Right renal cortex interstitium (tissue), 3 donors: Measurements from ENCODE around the gene TDRD7. TPM values are rescaled to one million over a fixed set of nuclear protein-coding genes. Genes with fewer than 3 reads are reported as not detected.

Experiments
- DNase-seq, 3 donors: peaks; one replicate each; pipeline ENCODE4 v3.0.0-alpha.2; 2013; ENCODE audit warnings: low read depth in 3 of 3, low spot score in 2 of 3
- polyA plus RNA-seq, 3 donors: library from polyadenylated mRNA; unstranded; fragments of 120-200 nt; gene quantifications; one replicate each; pipeline ENCODE4 v1.2.1, GENCODE V29; 2013; ENCODE audit not compliant: insufficient read length in 3 of 3

Gene TDRD7
- polyA plus RNA-seq, 3 donors = 7.6 to 9.1 (median 8.7) TPM

DNA sequence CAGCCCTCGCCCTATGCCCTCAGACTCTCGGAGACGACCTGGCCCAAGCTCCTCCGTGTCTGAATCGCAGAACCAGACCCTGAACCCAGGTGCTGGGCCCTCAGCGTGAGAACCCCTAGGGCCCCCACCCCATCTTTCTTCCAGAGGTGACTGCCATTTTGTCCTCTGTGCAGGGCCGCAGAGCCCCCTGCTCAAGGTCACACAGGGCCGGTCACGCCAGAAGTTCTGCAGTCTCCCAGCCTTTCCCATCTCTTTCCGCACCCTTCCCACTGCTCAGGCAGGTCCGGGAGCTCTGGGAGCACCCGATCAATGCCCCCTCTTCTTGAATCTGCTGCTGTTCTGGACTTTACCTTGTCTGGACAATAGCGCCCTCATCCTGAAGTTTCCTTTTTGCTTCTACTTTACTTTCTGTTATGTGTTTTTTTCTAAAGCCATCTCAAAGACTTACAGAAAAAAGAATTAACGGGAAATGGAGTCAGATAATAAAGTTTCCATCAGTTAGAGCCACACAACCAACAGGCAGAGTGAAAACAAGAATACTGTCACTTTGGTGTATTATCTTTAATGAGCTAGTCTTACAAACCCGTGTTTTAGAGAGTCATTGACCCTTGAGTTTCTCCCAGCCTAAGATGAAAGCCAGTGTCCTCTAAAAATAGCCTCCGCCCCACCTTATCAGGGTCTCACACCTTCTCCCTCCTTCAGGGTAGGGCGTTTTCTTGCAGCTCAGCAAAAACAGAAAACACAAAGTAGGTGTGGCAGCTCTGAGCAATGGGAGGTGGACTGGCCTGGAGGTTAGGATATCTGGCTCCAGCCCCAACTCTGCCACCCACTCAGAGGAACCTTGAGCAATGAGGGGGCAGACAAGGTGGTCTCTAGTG lies 91.3 kb downstream of the TDRD7 start:
- DNase-seq = no peak

- DNase-seq = no peak
Measured at GRCh38 chr9:97503862-97504210, 91.9 kb downstream of the TDRD7 start.

DNA sequence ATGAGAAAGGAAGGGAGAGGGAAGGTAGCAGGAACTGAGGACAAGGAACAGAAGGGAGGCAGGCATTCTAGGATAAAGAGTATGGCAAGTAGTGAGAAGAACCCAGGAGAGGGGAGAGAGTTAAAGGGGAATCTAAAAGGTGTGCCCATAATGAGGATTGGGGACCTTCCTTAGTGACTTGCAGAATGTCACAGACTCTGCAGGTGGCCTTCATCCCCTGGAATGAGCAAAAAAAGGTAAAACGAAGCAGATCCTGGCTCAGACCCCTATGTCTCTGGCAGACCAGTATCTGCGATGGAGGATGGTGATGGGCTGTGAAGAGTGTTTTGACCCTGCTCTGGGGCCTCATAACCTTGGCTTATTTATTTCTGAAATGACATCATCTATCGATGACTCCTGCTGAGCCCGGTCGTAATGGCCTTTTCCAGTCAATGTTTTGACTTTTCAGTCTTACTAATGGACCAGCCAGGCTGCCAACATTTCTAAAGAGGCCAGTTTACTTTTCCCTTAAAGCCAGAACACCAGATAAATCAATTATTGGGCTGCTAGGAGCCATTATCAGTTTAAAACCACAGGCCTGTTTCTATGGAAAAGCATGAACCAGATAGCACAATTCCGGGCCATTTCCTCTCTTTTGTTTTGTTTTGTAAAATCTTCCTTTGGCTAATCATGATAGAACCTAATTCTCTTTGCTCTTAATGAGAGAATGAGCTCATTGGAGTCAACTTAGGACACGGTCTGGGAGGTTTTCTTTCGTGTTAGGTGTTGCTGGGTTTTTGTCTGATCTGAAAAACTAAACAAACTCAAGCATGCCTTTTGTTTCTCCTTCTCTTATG lies 92.7 kb downstream of the TDRD7 start:
- no peak for DNase-seq

DNA sequence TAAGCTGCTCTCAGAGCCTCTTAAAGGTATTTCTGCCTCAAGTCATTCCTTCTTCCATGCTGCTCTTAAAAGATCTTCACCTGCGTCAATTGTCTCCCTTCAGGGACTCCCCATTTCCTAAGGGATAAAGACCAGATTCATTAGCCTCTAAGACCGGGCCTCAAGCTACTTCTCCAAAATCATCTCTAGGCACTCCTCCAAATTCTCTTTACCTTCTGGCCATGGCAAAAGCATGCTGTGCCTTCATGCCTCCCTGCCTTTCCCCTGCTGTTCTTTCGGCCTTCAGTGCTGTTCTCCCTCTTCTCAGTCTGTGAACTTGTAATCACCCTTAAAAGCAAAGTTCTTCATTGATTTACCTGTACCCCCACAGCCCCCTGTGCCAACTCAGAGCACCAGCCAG lies 93.9 kb downstream of the TDRD7 start:
- DNase-seq = no peak

GRCh38 chr9:97506306-97506705 lies 94.4 kb downstream of the TDRD7 start:
- DNase-seq = no peak

DNA sequence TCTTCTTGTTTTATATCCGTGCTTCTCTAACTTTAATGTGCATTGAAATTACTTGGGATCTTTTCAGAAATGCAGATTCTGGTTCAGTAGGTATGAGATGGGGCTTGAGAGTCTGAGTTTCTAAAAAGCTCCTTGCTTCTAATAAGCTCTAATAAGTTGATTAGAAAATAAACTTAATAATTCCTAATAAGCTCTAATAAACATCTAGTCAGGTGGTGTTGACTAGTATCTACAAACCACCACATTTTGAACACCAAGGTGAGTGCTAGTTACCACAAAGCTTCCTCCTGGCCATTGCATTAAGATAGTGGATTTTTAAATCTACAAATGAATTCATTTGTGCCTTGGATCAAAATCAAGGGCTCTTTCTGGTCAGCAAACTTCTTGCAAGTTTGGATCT lies 94.9 kb downstream of the TDRD7 start:
- DNase-seq = no peak

DNA sequence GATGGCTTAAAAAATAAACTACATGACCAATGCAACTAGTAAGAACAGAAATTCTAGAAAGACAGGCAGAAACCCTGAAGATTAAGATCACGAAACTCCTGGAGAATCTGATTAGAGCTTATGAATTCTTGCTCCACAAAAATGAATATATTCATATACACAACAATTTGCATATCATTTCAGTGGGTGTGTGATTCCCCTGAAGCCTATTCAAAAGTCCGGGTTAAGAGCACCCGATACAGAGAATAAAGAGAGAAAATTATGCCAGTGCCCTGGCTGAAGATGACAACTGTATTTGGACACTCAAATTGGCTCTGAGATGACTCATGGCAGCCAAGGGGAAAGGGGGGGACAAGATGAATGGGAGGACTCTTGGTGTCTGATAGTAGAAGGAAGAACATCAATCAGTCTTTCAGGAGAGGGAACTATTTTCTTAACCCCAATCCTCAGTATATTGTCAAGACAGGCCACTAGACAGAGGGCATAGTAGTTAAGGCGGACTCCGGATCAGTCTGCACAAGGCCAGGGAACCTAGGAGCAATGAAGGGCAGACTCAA lies 95.6 kb downstream of the TDRD7 start:
- no peak for DNase-seq

DNA sequence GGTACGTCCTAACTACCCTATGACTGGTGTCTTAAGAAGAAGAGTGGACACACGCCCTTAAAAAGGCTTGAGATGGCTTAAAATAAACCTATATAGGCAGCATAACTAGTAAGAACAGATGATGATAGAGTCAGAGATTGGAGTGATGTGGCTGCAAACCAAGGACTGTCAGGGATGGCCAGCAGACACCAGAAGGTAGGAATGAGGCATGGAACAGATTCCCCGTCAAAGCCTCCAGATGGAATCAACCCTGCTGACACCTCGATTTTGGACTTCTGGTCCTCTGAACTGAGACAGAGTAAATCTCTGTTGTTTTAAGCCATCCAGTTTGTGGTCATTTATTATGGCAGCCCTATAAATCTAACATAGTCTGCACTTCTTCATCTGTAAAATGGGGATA lies 97.0 kb downstream of the TDRD7 start:
- DNase-seq = no peak

- no peak for DNase-seq
Measured at GRCh38 chr9:97510797-97511654, 99.1 kb downstream of the TDRD7 start.

GRCh38 chr9:97511655-97512427 lies 99.9 kb downstream of the TDRD7 start:
- DNase-seq = no peak

GRCh38 chr9:97512966-97513560 lies 101.2 kb downstream of the TDRD7 start:
- no peak for DNase-seq

- DNase-seq = no peak
Measured at GRCh38 chr9:97514531-97514930, 102.6 kb downstream of the TDRD7 start.

DNA sequence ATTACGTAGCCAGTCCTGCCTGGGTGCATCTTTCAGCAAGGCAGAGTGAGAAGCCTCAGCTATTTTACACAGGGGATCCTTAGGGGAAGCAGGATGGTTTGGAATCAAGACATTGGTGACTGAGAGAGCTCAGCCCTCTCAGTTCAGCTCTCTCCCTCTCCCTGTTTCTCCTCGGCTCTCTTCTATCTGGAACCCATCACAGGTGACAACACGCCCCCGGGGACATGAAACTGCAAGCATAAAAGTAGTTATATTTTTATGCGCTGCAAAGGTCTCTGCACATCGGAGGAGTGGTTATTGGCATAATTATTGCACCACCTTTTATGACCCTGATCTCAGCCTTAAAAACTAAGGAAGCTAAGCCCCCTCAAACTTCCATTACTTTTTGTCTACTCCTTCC lies 103.8 kb downstream of the TDRD7 start:
- no peak for DNase-seq

DNA sequence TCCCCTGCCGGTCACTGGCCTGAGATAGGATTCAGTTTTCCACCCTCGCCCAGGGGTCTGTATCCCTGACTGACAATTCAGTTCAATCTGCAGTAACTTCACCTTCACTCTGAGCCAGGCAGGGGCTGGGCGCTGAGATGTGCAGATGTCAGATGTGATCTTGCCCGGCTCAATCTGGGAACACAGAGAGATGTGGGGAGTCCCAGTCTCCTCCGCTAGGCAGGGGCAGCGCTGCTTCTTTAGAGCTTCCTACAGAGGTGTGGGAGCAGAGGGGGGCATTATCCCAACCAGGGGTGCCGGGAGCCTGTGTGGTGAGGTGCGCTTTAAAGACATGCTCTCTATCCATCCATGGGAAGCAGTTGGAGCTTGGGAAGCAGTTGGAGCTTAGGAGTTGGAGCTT lies 104.2 kb downstream of the TDRD7 start:
- DNase-seq = no peak

DNA sequence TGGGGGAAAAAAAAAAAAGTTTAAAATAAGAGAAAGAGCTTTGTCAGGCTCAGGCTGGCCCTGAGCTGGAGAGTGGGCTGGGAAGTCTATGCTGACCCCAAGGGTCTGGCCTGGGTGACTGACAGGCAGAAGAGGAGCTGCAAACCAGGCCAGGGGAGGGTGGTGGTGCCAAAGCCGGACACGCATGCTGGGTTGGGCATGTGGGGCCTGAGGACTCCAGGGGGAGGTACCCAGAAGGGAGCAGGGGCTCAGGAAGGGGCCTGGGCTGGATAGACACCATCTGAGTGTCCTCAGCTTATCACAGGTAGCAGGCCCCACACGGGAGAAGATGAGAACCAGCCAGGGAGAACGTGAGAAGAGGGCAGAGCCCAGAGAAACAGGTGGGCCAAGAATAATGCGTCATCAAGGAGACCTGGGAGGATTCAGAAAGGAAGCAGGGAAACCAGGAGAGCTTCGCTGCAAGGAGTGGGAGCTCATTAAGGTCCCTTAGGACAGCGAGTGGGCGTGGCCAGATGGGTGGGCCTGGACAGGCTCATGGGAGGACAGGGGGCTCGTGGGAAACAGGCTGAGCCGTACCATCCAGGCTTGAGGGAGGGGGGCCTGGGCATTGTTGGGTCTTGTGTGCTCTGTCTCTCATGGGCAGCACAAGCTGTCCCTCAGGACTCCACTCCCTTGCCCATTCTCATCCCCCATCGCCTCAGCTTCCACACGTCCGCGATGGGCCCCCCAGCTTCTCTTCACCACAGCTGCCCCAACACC lies 105.6 kb downstream of the TDRD7 start:
- no peak for DNase-seq

DNA sequence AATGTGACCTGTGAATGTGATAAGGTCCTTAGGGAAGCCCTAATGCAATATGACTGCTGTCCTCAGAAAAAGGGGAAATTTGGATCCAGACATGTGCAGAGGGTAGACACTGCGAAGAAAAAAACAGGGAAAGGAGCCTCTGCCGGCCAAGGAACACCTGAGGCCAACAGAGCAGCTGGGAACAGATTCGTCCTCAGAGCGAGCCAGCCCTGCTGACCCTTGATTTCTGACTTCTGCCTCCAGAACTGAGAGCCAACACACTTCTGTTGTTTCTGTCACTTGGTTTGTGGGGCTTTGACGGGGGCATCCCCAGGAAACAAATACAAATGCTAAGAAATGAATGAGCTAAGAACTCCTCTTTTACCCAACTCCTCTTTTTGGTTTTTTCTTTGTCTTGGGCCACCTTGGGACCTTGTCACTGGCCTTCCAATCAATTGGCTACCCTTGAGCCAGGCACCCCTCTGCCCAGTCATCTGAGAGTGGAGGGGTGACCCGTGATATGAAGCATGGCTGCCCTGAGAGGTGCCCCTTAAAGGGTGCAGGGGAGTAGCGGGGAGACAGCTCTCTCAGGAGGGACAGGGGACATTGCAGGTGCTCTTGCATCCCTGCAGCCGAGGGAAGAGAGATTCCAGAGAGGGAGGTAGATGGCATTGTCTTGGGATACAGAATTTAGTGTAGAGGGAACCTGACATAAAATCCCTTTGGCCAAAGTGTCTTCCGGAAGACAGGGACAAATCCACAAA lies 106.4 kb downstream of the TDRD7 start:
- DNase-seq = no peak

- no peak for DNase-seq
Measured at GRCh38 chr9:97518909-97519307, 107.0 kb downstream of the TDRD7 start.

DNA sequence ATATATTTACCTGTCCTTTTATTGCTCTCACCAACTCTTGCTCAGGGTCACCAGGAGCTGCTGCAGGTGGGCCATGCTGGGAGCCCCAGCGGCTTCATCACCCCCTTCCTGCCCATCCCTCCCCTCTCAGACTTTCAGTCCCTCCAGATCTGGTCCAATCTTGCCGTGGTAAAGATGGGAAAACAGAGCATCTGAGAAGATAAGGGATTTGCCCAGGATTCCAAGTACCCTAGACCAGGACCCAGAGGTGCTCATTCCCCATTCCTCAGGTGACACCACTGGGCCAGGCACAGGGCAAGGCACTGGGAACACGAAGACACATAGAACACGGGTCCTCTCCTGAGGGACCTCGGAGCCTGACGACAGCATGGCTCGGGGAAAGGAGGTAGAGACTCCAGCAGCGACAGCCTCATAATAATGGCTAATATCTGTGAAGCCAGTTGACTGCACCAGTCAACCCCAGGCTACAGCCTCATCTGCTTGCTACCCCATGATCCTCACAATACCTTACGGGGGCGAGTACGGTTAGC lies 107.6 kb downstream of the TDRD7 start:
- no peak for DNase-seq
